ENCODE results near the gene POMC. TPM values are rescaled to one million over a fixed set of nuclear protein-coding genes. Genes with fewer than 3 reads are reported as not detected.
"Not testable (repeated sequence)": the region's sequence is repeated elsewhere in the genome, so short reads cannot be mapped to it uniquely, and the experiment has no call there.

POMC gene
- total and polyA plus RNA-seq, 2 experiments from 2014 or later = 4.4 to 6.0 TPM

GRCh38 chr2:25164561-25164960 lies 3.8 kb downstream of the POMC start:
- H2AFZ ChIP-seq = no peak overlapping the region
- no peaks in the 10 kb centered on the region for H3K79me2 ChIP-seq
- no peaks in the 10 kb centered on the region for H3K9me3 ChIP-seq (ENCODE audit: low read depth)
- no peak for DNase-seq (ENCODE audit: low spot score)
- TF ChIP-seq CTCF (IDR thresholded peaks at IDR 0.05; ENCODE audit: poor library complexity) (no peak), EZH2phosphoT487 (IDR thresholded peaks at IDR 0.05; ENCODE audit: low read depth, severe bottlenecking, unreplicated experiment) (no peak), EZH2 (IDR thresholded peaks at IDR 0.05; ENCODE audit: borderline replicate concordance) (no peak)
- H3K4me1 ChIP-seq (ENCODE audit: insufficient read depth) = peaks cover 8% of the 10 kb centered on the region
- whole genome bisulfite sequencing (ENCODE audit: low lambda C conversion rate, missing lambda C conversion rate) = 68% methylated on average over 8 of the region's 8 CpGs
- peaks cover 51% of the 10 kb centered on the region for H3K27me3 ChIP-seq
- H3K27ac ChIP-seq = no peak overlapping the region
- H3K36me3 ChIP-seq (replicated peaks; ENCODE audit: insufficient read depth, low read depth) = no peaks in the 10 kb centered on the region
- H4K20me1 ChIP-seq (ENCODE audit: insufficient read depth, poor library complexity, severe bottlenecking) = no peaks in the 10 kb centered on the region
- no peaks in the 10 kb centered on the region for H3K9me2 ChIP-seq (replicated peaks; ENCODE audit: insufficient read depth)
- no peak overlapping the region for H3K4me2 ChIP-seq
- H3K4me3 ChIP-seq = no peak overlapping the region

- H3K4me3 ChIP-seq; H4K20me1 ChIP-seq (ENCODE audit: insufficient read depth, poor library complexity, severe bottlenecking); H2AFZ ChIP-seq; DNase-seq (ENCODE audit: low spot score); H3K36me3 ChIP-seq (replicated peaks; ENCODE audit: insufficient read depth, low read depth); H3K27ac ChIP-seq; H3K9me3 ChIP-seq (ENCODE audit: low read depth); H3K9me2 ChIP-seq (replicated peaks; ENCODE audit: insufficient read depth); H3K79me2 ChIP-seq; H3K4me2 ChIP-seq; H3K4me1 ChIP-seq (ENCODE audit: insufficient read depth): not testable (repeated sequence)
- peaks cover 26% of the 10 kb centered on the region for H3K27me3 ChIP-seq
- 89% methylated on average over 7 of the region's 7 CpGs for WGBS (ENCODE audit: low lambda C conversion rate, missing lambda C conversion rate)
Observed at GRCh38 chr2:25162061-25162460, 6.3 kb downstream of the POMC start.

GRCh38 chr2:25161055-25161781 lies 7.2 kb downstream of the POMC start:
- Histone ChIP-seq H3K36me3 (replicated peaks; ENCODE audit: insufficient read depth, low read depth) (no peaks in the 10 kb centered on the region), H3K79me2 (no peaks in the 10 kb centered on the region), H3K9me2 (replicated peaks; ENCODE audit: insufficient read depth) (no peaks in the 10 kb centered on the region), H3K4me2 (no peak overlapping the region), H3K9me3 (ENCODE audit: low read depth) (no peaks in the 10 kb centered on the region), H3K27ac (no peak overlapping the region), H4K20me1 (ENCODE audit: insufficient read depth, poor library complexity, severe bottlenecking) (no peaks in the 10 kb centered on the region), H3K27me3 (peaks cover 17% of the 10 kb centered on the region), H2AFZ (no peak overlapping the region), H3K4me1 (ENCODE audit: insufficient read depth) (no peaks in the 10 kb centered on the region), H3K4me3 (no peak overlapping the region)
- no peak for DNase-seq (ENCODE audit: low spot score)
- 95% methylated on average over 64 of the region's 69 CpGs for WGBS (ENCODE audit: low lambda C conversion rate, missing lambda C conversion rate)
- TF ChIP-seq EZH2phosphoT487 (IDR thresholded peaks at IDR 0.05; ENCODE audit: low read depth, severe bottlenecking, unreplicated experiment) = no peak
- TF ChIP-seq EZH2 (IDR thresholded peaks at IDR 0.05; ENCODE audit: borderline replicate concordance) = no peak
- no peak for TF ChIP-seq CTCF (IDR thresholded peaks at IDR 0.05; ENCODE audit: poor library complexity)

- H4K20me1 ChIP-seq (ENCODE audit: insufficient read depth, poor library complexity, severe bottlenecking) = no peaks in the 10 kb centered on the region
Observed at GRCh38 chr2:25160376-25160775, 8.0 kb downstream of the POMC start.

More at GRCh38 chr2:25160376-25160775, 8.0 kb downstream of the POMC start:
- Histone ChIP-seq H3K4me1 (ENCODE audit: insufficient read depth) (no peaks in the 10 kb centered on the region), H3K27me3 (peaks cover 10% of the 10 kb centered on the region), H3K9me2 (replicated peaks; ENCODE audit: insufficient read depth) (no peaks in the 10 kb centered on the region), H3K4me2 (no peak overlapping the region), H3K36me3 (replicated peaks; ENCODE audit: insufficient read depth, low read depth) (no peaks in the 10 kb centered on the region), H3K9me3 (ENCODE audit: low read depth) (no peaks in the 10 kb centered on the region), H2AFZ (no peak overlapping the region), H3K79me2 (no peaks in the 10 kb centered on the region), H3K27ac (peak overlapping the region; percentile 22), H3K4me3 (no peak overlapping the region)
- DNase-seq (ENCODE audit: low spot score) = no peak
- WGBS (ENCODE audit: low lambda C conversion rate, missing lambda C conversion rate) = 79% methylated on average over 10 of the region's 10 CpGs
- TF ChIP-seq EZH2 (IDR thresholded peaks at IDR 0.05; ENCODE audit: borderline replicate concordance) (no peak), CTCF (IDR thresholded peaks at IDR 0.05; ENCODE audit: poor library complexity) (no peak), EZH2phosphoT487 (IDR thresholded peaks at IDR 0.05; ENCODE audit: low read depth, severe bottlenecking, unreplicated experiment) (no peak)

Data from hepatocyte (in vitro differentiated cells).